Fibroblast of peridontal ligament (primary cell): ENCODE data around the gene HRAS.

Experiments
- DNase-seq: peaks from one replicate; pipeline ENCODE4 v3.0.0-alpha.2; 2010; ENCODE audit errors: extremely low read depth

Gene HRAS

DNA sequence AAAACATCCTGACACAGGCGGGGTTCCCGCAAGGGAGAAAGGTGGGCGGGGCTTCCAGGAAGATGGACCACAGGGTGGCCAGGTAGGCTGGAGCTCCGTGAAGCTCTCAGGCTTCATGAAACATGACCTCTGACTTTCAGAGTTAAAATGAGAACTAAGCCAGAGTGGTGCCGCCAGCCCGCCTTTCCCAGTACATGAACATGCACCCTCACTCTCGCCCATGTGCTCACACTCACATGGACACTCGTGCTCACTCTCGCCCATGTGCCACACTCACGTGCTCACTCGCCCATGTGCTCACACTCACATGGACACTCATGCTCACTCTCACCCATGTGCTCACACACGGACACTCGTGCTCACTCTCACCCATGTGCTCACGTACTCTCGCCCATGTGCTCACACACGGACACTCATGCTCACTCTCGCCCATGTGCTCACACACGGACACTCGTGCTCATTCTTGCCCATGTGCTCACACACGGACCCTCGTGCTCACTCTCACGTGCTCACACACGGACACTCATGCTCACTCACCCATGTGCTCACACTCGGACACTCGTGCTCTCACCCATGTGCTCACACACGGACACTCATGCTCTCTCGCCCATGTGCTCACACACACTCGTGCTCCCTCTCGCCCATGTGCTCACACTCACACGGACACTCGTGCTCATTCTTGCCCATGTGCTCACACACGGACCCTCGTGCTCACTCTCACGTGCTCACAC, 38.4 kb downstream of the HRAS start:
- DNase-seq: no peak

DNA sequence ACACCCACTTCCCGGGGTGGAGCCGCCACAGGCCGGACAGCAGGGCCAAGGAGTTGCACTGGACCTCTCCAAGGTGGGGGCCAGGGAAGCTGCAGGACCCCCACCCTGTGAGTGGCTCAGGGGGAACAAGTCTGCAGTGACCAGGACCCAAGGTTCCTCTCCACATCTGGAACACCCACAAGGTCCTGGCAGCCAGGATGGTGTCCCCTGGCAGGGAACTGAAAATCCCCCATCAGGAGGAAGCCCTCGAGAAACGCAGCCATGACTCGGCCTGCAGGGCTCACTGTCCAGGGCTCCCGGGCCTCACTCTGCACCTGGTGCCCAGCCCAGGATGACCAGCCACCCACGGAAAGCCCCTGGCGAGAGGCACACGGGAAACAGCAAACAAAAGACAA, 39.8 kb downstream of the HRAS start:
- DNase-seq: no peak

- no peak for DNase-seq
Measured at GRCh38 chr11:494761-495536, 40.4 kb downstream of the HRAS start.

DNA sequence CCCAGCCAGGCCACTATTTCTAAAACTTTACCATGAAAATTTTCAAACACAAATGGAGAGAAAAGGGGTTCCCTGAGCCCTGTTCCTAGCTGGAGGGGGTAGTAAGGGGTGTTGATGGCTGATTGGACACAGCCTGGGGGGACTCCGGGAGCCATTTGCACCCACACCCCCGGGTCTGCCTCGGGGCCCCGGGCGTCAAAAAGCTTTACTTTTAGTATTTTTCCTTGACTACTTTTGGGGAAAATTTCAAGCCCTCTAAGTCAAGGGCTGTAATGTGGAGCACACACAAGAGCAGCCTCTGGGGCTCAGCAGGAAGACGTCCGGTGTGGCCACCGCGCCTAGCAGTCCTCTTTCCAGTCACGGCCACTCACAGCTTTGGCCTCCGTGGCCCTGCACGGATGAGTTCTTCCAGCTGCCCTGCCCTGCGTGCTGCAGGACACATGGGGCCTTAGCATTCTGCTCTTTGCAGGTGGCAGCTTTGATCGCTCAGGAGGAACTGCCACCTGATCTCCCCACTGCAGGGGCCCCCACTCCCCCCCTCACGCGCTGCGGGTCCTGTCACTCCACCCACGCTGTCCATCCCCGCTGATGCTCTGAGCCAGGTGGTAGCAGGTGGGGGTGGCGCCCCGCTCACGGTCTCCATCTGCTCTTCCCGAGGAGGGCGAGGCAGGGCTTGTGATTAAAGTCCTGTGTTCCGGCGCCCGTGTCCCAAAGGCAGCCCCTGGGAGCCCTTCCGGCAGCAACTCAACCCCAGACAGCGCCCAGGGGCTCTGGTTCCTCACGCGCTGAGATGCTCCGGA, 42.7 kb downstream of the HRAS start:
- no peak for DNase-seq

DNA sequence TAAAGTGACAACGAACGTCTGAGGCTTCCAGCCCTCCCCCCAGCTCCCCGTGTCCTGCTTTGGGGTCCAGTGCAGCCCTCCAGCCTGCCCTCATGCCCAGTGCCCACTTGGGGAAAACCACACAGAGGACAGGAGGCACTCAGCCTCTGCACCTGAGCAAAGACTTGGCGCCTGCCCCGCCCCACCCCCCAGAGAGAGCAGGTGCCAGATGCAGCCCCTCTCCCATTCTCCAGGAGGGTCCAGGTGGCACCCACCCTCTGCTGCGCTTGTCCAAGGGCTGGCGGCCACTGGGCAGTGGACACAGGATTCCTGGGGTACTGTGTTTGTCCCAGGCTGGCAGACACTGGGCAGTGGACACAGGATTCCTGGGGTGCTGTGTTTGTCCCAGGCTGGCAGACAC, 44.0 kb downstream of the HRAS start:
- DNase-seq: no peak

- no peak for DNase-seq
Measured at GRCh38 chr11:490930-491260, 44.5 kb downstream of the HRAS start.

- no peak for DNase-seq
Measured at GRCh38 chr11:490186-490929, 45.0 kb downstream of the HRAS start.

DNA sequence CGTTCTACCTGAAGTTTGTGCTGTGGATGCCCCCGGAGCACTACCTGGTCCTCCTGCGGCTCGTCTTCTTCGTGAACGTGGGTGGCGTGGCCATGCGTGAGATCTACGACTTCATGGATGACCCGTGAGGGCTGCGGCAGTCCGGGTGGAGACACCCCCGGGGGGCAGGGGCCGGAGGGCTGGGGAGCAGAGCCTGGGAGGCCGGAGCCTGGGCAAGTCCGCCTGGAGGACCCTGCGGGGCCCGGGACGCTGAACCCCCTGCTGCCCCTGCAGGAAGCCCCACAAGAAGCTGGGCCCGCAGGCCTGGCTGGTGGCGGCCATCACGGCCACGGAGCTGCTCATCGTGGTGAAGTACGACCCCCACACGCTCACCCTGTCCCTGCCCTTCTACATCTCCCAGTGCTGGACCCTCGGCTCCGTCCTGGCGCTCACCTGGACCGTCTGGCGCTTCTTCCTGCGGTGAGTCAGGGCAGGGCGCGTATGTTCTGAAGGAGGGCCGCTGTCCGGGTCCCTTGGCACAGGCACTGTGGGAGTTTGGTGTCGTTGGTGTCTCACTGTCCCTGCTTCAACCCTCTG, 45.7 kb downstream of the HRAS start:
- no peak for DNase-seq

DNA sequence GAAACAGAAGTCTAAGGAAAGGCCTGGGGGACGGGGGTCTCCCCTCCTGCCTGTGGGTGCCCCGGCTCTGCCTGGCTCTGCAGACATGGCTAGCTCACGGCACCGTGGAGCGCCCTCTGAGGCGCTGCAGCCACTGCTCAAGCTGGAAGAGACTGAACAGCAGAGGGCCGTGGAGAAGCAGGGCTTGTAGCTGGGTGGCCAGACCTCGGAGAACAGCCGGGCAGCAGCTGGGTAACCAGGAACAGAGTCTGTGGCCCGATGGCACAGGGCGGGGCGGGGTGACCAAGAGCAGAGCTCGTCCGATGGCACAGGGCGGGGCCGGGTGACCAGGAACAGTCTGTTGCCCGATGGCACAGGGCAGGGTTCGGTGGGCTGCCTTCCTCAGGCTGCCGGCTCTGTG, 46.4 kb downstream of the HRAS start:
- DNase-seq: no peak

- DNase-seq: no peak
Measured at GRCh38 chr11:488579-488978, 46.8 kb downstream of the HRAS start.

DNA sequence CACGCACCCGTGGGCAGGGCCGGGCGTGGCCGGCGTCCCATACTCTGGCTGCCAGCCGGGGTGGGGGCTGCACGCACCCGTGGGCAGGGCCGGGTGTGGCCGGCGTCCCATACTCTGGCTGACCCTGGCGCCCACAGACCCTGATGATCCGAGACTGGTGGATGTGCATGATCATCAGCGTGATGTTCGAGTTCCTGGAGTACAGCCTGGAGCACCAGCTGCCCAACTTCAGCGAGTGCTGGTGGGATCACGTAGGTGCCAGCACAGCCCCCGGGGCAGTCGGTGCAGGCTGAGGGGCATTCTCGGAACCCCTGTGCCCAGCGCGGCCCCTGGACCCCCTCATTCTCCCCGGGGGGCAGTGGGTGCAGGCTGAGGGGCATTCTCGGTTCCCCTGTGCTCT, 47.3 kb downstream of the HRAS start:
- no peak for DNase-seq

DNA sequence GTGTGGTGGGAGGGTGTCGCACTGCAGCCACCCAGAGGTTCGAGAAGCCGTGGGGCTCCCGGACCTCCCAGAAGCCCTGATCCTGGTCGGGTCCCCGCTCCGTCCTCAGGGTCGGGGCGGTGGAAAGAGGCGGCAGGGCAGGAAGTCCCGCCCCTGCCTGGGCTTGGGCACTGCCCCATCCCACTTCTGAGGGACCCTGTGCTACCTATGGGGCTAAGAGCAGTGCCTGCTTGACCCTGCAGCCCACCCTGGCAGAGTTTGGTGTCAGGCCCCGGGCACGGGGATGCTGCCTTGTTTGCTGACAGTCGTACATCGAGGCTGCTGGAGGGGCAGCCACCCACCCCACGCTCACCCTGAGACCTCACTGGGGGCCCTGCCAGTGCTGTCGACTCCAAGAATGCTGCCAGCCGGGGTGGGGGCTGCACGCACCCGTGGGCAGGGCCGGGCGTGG, 47.8 kb downstream of the HRAS start:
- no peak for DNase-seq

GRCh38 chr11:486189-486588, 49.2 kb downstream of the HRAS start:
- no peak for DNase-seq

- DNase-seq: no peak
Measured at GRCh38 chr11:484616-485015, 50.8 kb downstream of the HRAS start.
